ENCODE measurements around the gene SLC44A2. TPM values are rescaled to one million over a fixed set of nuclear protein-coding genes. Genes with fewer than 3 reads are reported as not detected.
A peak's percentile ranks its signal among the peaks of the same experiment; 100 is the strongest.

The SLC44A2 gene
- total and polyA plus RNA-seq, 7 donors: 12.9 to 88.6 (median 23.4) TPM

- whole genome bisulfite sequencing, 2 donors: 92 to 94% methylated on average over 4 of the region's 4 CpGs
- Histone ChIP-seq H3K36me3 (peaks cover 0 to 4% (median 0%) of the 10 kb centered on the region in 4 donors), H3K27me3 (no peaks in the 10 kb centered on the region), H3K4me1 (peaks cover 0 to 27% (median 18%) of the 10 kb centered on the region in 4 donors), H3K27ac (no peak overlapping the region), H3K4me3 (no peak overlapping the region), H3K9me3 (no peaks in the 10 kb centered on the region)
- intact Hi-C loops (cut with DNase I): loop anchor here (10.0 kb wide), 1 partner anchor 244 kb away; the partner anchor contains the start of gene CDC37
- no peak for TF ChIP-seq POLR2A (IDR thresholded peaks at IDR 0.05)
- TF ChIP-seq POLR2AphosphoS5 (IDR thresholded peaks at IDR 0.05): no peak
- TF ChIP-seq EP300 (IDR thresholded peaks at IDR 0.05): no peak
- no peak for TF ChIP-seq CTCF (IDR thresholded peaks at IDR 0.05)
- no peak for DNase-seq
Measured at GRCh38 chr19:10648360-10648759, 23.0 kb downstream of the SLC44A2 start.

GRCh38 chr19:10651851-10652250, 26.5 kb downstream of the SLC44A2 start:
- Histone ChIP-seq H3K27me3 (no peaks in the 10 kb centered on the region), H3K4me1 (peaks cover 0 to 35% (median 29%) of the 10 kb centered on the region in 4 donors), H3K4me3 (no peak overlapping the region), H3K36me3 (no peaks in the 10 kb centered on the region), H3K9me3 (no peaks in the 10 kb centered on the region), H3K27ac (peak overlapping the region in 1 of 4 donors; percentile 0)
- no peak for DNase-seq
- intact Hi-C loops (cut with DNase I): loop anchor here (5.0 kb wide), 1 partner anchor 45 kb away; no protein-coding TSS in a partner anchor
- WGBS, 2 donors: 76 to 83% methylated on average over 4 of the region's 4 CpGs
- TF ChIP-seq CTCF (IDR thresholded peaks at IDR 0.05) (no peak), POLR2AphosphoS5 (IDR thresholded peaks at IDR 0.05) (no peak), POLR2A (IDR thresholded peaks at IDR 0.05) (no peak), EP300 (IDR thresholded peaks at IDR 0.05) (no peak)

GRCh38 chr19:10653482-10653731, 28.1 kb downstream of the SLC44A2 start:
- 0% methylated on average over 18 of the region's 18 CpGs for WGBS, 2 donors

GRCh38 chr19:10653732-10654609, 28.6 kb downstream of the SLC44A2 start, which contains the start of gene ILF3:
ILF3 (plus strand) TSS chr19:10654346; CDS start chr19:10670606, 16,260 bp downstream.
- Histone ChIP-seq H3K27ac (peak within 1 kb of the TSS; percentile 95 to 100 (median 100)), H3K9me3 (no peaks in the 10 kb centered on the region), H3K36me3 (no peaks in the 10 kb centered on the region), H3K4me1 (peaks cover 0 to 51% (median 44%) of the 10 kb centered on the region in 4 donors), H3K27me3 (no peaks in the 10 kb centered on the region), H3K4me3 (peak within 1 kb of the TSS; percentile 72 to 100 (median 100))
- 0% methylated on average over 91 of the region's 91 CpGs for WGBS, 2 donors
- TF ChIP-seq POLR2A (IDR thresholded peaks at IDR 0.05) (peak; percentile 98 to 99), EP300 (IDR thresholded peaks at IDR 0.05) (peak in 2 of 4 donors; percentile 55 to 94), POLR2AphosphoS5 (IDR thresholded peaks at IDR 0.05) (peak; percentile 98 to 100 (median 100)), CTCF (IDR thresholded peaks at IDR 0.05) (no peak)
- peak; percentile 100 for DNase-seq
- intact Hi-C loops (cut with DNase I): loop anchor here (2.0 to 5.0 kb wide), 2 partner anchors 43 to 151 kb away; partner anchors contain the start of gene KEAP1

More at GRCh38 chr19:10653482-10653731, 28.1 kb downstream of the SLC44A2 start:
- H3K27me3 ChIP-seq: no peaks in the 10 kb centered on the region
- DNase-seq: no peak
- H3K4me1 ChIP-seq: peaks cover 0 to 47% (median 41%) of the 10 kb centered on the region in 4 donors
- no peaks in the 10 kb centered on the region for H3K9me3 ChIP-seq
- intact Hi-C loops (cut with DNase I): loop anchor here (5.0 kb wide), 1 partner anchor 44 kb away; no protein-coding TSS in a partner anchor
- H3K4me3 ChIP-seq: peak overlapping the region; percentile 72 to 100 (median 98)
- peak overlapping the region; percentile 95 to 100 (median 100) for H3K27ac ChIP-seq
- no peaks in the 10 kb centered on the region for H3K36me3 ChIP-seq
- TF ChIP-seq POLR2AphosphoS5 (IDR thresholded peaks at IDR 0.05): no peak
